ENCODE results near the gene ABCA13. TPM values are rescaled to one million over a fixed set of nuclear protein-coding genes. Genes with fewer than 3 reads are reported as not detected.

ABCA13 gene
- total RNA-seq, 1 experiment from 2014 or later = 1.7 TPM

- no peak for ATAC-seq
- no peak overlapping the region for H3K27ac ChIP-seq (ENCODE audit: low read length)
- POLR2A ChIA-PET = no interaction called here
Observed at GRCh38 chr7:48525736-48526732, 354.8 kb downstream of the ABCA13 start.

More at GRCh38 chr7:48525736-48526732, 354.8 kb downstream of the ABCA13 start:
- Histone ChIP-seq H3K36me3 (ENCODE audit: control insufficient read depth, insufficient read depth, low read length) (no peaks in the 10 kb centered on the region), H3K4me1 (ENCODE audit: control insufficient read depth, insufficient read depth, low read length) (no peaks in the 10 kb centered on the region), H3K4me3 (ENCODE audit: low read depth in 2 of 2, low read length in 2 of 2) (no peak overlapping the region), H3K9me3 (ENCODE audit: control insufficient read depth, insufficient read depth, low read depth, low read length) (no peaks in the 10 kb centered on the region), H3K27me3 (ENCODE audit: control insufficient read depth, insufficient read depth, low read length) (no peaks in the 10 kb centered on the region)
- TF ChIP-seq POLR2AphosphoS5 (IDR thresholded peaks at IDR 0.05; ENCODE audit: low read depth, low read length) (no peak), SIN3A (IDR thresholded peaks at IDR 0.05; ENCODE audit: borderline replicate concordance, insufficient read depth, low read depth, low read length) (no peak), REST (IDR thresholded peaks at IDR 0.05; ENCODE audit: insufficient read depth in 1 of 2, low read depth in 2 of 2, low read length in 1 of 2) (no peak), CTCF (IDR thresholded peaks at IDR 0.05) (no peak), TCF7L2 (IDR thresholded peaks at IDR 0.05; ENCODE audit: low read depth, low read length) (no peak)
- CTCF ChIA-PET = no interaction called here
- in situ Hi-C loops (cut with HindIII; ENCODE audit: low pct_unique_long_range_greater_than_20kb, low sequenced_read_pairs) (no loop called here), intact Hi-C loops (cut with micrococcal nuclease; ENCODE audit: unreplicated experiment) (loop anchor here (10.0 kb wide), 1 partner anchor 59 kb away; no protein-coding TSS in a partner anchor)
- no TSS peak for BruUV-seq (replicated peaks)
- no peak for DNase-seq (ENCODE audit: low read depth, low spot score)

Data from Panc1 (cell line).